Adipose tissue (tissue), 3 donors: ENCODE measurements around the gene DDX31. TPM values are rescaled to one million over a fixed set of nuclear protein-coding genes. Genes with fewer than 3 reads are reported as not detected.

Experiments used
- H3K27ac ChIP-seq: one replicate; pipeline ENCODE4 v1.5.1; 2013; ENCODE audit warnings: low read depth, low read length
- WGBS, 3 donors: extraction: QIAGEN DNeasy Blood & Tissue Kit; methylation state at CpG; one replicate each; pipeline ENCODE4 v1.1.7; 2013; 5-methylcytosine and 5-hydroxymethylcytosine counted together
- polyA plus RNA-seq, 3 donors: library from polyadenylated mRNA; stranded (reverse); fragments of 200-250 nt; gene quantifications; one replicate each; pipeline ENCODE4 v1.2.3, GENCODE V29; 2013
- donor health status: healthy with polysubstance abuse.
- donor health status: Bipolar disorder and iron deficiency.
- donor health status: healthy.

Gene DDX31
- polyA plus RNA-seq, 3 donors = 3.8 to 7.0 (median 6.7) TPM

GRCh38 chr9:132645711-132646110, 24.1 kb downstream of the DDX31 start:
- WGBS, 3 donors = 94 to 96% (median 95%) methylated on average over 15 of the region's 15 CpGs
- H3K27ac ChIP-seq = no peak overlapping the region

DNA sequence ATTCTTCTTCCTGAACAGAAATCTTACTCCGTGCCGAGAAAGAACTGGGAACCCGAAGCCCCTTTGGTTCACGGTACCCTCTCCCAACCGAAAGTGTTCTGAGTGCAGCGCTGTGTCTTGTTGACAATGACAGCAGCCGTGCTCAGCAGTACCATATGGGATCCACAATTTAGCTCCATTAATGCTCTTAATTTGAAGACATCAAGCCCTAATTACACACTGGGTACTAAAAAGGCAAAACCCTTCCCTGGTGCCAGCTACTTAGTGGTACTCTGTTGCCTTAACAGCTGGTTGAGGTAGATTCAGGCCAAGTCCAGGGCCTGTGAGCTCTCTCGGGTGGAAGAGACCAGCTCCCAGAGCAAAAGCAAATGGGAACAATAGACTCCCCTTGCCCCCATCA, 24.5 kb downstream of the DDX31 start:
- 95% methylated on average over 8 of the region's 8 CpGs for WGBS, 3 donors
- no peak overlapping the region for H3K27ac ChIP-seq

- 90 to 98% (median 92%) methylated on average over 3 of the region's 3 CpGs for WGBS, 3 donors
- no peak overlapping the region for H3K27ac ChIP-seq
Observed at GRCh38 chr9:132644251-132644650, 25.5 kb downstream of the DDX31 start.

- WGBS, 3 donors = 86 to 93% (median 88%) methylated on average over 4 of the region's 4 CpGs
- no peak overlapping the region for H3K27ac ChIP-seq
Observed at GRCh38 chr9:132641216-132641615, 28.6 kb downstream of the DDX31 start.

- WGBS, 3 donors = 79 to 93% (median 83%) methylated on average over 5 of the region's 5 CpGs
- no peak overlapping the region for H3K27ac ChIP-seq
Observed at GRCh38 chr9:132639322-132639721, 30.5 kb downstream of the DDX31 start.

DNA sequence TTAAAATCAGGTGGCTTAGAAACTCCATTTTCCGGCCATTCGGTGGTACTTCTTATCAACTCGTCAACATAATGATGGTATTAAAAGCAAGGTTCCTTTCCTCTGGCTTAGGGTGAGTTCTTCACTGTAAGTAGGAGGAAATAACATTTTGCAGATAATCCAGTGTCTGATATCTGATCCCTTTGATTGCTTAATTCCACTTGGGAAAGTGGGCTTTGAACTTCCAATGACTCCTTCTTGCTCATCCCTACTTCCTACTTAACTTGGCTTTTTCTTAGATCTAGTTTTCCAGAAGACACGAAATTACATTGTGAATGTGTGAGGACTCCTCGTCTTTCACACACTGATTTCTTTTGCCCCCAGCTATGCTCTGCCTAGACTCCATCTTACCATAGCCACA, 31.5 kb downstream of the DDX31 start:
- 83 to 91% (median 86%) methylated on average over 5 of the region's 5 CpGs for WGBS, 3 donors
- no peak overlapping the region for H3K27ac ChIP-seq

DNA sequence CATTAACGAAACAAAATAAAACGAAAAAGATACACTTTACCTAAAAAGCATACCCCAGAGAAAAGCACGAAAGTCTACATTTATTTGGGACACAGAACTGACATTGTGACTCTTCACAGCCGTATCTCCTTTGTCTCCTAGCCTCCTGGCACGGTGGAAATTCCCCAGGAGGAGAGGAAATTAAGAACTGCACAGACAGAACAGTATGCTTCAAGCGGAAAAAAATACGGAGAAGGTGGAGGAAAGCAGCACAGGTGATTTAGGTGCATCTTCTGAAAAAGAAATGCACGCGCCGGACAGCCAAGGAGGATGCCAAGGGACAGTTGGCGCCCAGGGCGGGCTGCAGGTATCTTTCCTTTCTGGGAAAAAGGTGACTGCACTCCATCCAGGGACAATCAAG, 32.0 kb downstream of the DDX31 start:
- 91 to 95% (median 92%) methylated on average over 12 of the region's 12 CpGs for WGBS, 3 donors
- H3K27ac ChIP-seq = no peak overlapping the region

GRCh38 chr9:132637351-132637750, 32.4 kb downstream of the DDX31 start:
- 70 to 88% (median 84%) methylated on average over 12 of the region's 12 CpGs for WGBS, 3 donors
- no peak overlapping the region for H3K27ac ChIP-seq

DNA sequence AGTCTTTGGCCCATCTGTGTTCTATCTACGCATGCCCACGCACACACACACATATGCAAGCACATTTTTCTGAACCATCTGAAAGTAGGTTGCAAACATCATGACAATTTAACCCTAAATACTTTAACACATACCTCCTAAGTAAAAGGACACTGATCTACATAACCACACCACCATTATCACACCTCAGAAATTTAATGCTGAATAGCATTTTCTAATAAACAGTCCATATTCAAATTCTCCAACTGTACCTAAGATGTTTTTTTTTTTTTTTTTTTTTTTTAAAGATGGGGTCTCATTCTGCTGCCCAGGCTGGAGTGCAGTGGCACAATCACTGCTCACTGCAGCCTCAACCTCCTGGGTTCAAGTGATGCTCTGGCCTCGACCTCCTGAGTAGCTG, 35.5 kb downstream of the DDX31 start:
- H3K27ac ChIP-seq = no peak overlapping the region
- 91 to 97% (median 94%) methylated on average over 3 of the region's 3 CpGs for WGBS, 3 donors

DNA sequence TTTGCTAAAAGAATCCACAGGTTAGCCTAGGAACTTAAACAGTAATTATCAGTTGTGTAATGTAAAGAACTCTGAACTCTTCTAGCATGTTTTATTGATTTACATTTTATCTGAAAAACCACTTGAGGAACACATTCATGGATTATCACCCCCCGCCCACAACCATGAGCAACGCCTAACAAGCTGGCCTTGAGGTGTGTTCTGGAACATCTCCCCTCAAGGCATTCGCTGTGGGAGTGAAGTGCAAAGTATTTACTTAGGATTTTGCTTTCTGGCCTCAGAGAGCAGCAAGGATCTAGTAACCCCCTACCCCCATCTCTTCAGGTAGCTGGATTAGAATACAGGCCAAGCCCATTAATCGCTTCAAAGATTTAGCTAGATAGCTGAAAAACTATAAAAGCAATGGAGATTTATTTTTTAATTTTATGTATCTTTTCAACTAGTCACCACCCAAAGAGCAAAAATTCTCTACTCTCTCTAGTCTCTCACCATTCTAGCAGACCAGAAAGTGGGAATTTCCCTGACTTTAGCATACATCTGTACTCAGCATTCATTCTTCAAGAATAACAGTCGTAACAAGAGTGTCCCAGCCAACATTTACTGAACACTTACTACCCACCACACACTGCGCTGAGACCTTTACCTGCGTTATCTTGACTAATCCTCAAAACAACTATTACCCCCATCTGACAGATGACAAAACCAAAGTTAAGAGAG, 37.2 kb downstream of the DDX31 start:
- 81 to 95% (median 93%) methylated on average over 7 of the region's 7 CpGs for WGBS, 3 donors
- H3K27ac ChIP-seq = no peak overlapping the region

GRCh38 chr9:132631685-132632084, 38.1 kb downstream of the DDX31 start:
- 86 to 92% (median 86%) methylated on average over 7 of the region's 7 CpGs for WGBS, 3 donors
- H3K27ac ChIP-seq = no peak overlapping the region

- WGBS, 3 donors = 91 to 94% (median 93%) methylated on average over 5 of the region's 5 CpGs
- no peak overlapping the region for H3K27ac ChIP-seq
Observed at GRCh38 chr9:132631280-132631679, 38.5 kb downstream of the DDX31 start.

DNA sequence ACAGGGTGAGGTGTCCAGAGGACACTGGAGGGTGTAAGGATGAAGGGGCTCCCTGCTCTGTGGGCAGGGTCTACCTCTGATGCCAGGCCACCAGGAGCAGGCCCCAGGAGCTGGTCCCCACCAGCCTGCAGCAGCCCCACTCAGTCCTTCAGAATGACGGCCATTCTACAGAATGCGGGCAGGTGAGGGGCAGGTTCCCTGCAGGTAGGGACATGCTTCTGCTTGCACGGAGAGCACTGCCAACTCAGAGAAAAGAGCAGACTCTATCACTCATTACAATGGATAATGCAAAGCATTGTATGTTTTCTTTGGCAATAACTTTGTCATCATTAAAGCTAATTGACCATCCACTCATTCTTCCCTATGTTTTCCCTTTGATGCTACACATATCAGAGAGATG, 39.0 kb downstream of the DDX31 start:
- 87 to 97% (median 94%) methylated on average over 3 of the region's 3 CpGs for WGBS, 3 donors
- H3K27ac ChIP-seq = no peak overlapping the region

GRCh38 chr9:132630116-132630515, 39.7 kb downstream of the DDX31 start:
- H3K27ac ChIP-seq = no peak overlapping the region
- 88 to 92% (median 92%) methylated on average over 9 of the region's 9 CpGs for WGBS, 3 donors

- no peak overlapping the region for H3K27ac ChIP-seq
- 92 to 95% (median 93%) methylated on average over 8 of the region's 8 CpGs for WGBS, 3 donors
Observed at GRCh38 chr9:132628746-132629145, 41.0 kb downstream of the DDX31 start.

DNA sequence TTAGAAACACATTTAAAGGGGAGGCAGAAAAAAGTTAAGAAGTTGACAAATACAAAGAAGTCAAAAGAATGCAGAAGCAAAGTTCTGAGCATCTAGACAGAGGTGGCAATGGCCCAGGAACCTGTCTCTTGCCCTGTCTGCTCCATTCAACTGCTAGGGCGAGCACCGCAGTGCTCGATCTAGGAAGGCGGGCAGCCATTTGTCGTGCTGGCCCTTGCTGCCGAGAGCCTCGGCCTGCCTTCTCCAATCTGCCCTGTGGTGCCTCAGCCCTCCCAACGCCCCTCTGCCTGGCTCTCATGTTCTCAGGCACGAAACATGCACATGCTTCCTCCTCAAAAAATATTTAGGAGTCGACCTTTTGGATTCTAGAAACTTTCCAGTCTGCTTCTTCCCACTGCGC, 42.2 kb downstream of the DDX31 start:
- 91 to 94% (median 92%) methylated on average over 11 of the region's 11 CpGs for WGBS, 3 donors
- no peak overlapping the region for H3K27ac ChIP-seq

GRCh38 chr9:132627106-132627505, 42.7 kb downstream of the DDX31 start:
- whole genome bisulfite sequencing, 3 donors = 74 to 81% (median 80%) methylated on average over 7 of the region's 7 CpGs
- H3K27ac ChIP-seq = no peak overlapping the region

- H3K27ac ChIP-seq = no peak overlapping the region
- WGBS, 3 donors = 87 to 93% (median 90%) methylated on average over 5 of the region's 5 CpGs
Observed at GRCh38 chr9:132626285-132626684, 43.5 kb downstream of the DDX31 start.

DNA sequence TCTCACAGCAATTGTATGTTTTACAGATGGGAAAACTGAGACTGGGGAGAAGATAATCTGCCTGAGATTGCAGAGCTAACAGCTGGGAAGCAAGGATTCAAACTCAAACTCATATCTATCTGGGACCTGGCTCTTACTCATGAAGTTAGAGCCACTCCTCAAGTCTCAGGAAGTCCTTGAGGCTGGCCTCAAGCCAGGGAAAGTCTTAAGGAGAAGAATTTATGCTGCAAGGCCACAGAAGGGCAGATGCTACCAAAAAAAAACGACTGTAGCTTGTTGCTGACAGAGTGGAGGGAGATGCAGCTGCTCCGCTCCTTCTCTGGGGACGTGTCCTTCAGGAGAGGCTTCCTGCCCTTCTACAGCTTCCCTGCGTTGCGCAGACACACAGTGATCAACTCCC, 47.6 kb downstream of the DDX31 start:
- 72 to 77% (median 73%) methylated on average over 5 of the region's 5 CpGs for WGBS, 3 donors
- H3K27ac ChIP-seq = no peak overlapping the region

DNA sequence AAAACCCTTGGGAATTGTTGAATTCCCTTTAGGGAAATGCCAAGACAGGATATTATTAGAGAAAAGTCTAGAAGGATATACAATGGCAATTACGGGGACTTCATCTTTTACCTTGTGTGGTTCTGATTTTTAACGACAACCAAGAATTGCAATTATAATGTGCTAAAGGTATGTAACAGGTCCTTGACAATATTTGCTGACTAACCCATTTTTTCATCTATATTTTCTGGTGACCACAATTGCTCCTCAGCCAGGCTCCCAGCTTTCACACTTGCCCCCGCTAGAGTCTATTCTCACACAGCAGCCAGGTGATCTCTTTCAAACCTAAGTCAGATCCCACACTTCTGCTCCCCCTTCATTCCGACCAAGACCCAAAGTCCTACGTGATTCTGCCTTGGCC, 53.1 kb downstream of the DDX31 start:
- WGBS, 3 donors = 92 to 94% (median 93%) methylated on average over 5 of the region's 5 CpGs
- H3K27ac ChIP-seq = no peak overlapping the region

DNA sequence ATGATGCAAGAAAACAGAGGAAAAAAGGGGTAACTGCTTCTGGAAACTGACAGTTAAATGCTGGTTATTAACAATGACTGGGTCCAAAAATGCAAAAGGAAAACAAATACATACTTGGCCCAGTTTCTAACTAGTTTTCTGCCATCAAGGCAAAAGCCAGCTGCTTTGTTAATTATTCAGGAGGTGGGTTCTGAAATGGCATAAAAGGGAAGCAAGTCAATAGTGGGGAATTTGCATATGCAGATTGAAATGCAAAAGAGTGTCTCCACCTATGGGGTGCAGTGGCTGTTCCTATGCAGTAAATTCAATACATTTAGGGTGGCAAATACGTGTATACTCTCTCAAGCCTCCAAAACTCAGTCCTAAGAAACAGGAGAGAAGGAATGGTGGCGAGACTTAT, 54.0 kb downstream of the DDX31 start:
- 85 to 91% (median 87%) methylated on average over 2 of the region's 2 CpGs for WGBS, 3 donors
- no peak overlapping the region for H3K27ac ChIP-seq
